Transverse colon (tissue), 4 donors: ENCODE results near the gene STARD6.

Experiments used
- CTCF ChIP-seq, 5 experiments: fragments of 200-600 bp in 3 of 5; fragments of 450-650 bp in 2 of 5; sonication (generic) in 3 of 5; IDR thresholded peaks; 1 replicate in 2 of 5; 2 replicates in 3 of 5; pipeline ENCODE4 v1.5.1; 2016 to 2017; ENCODE audit warnings: antibody characterized with exemption in 5 of 5, inconsistent platforms in 3 of 5, mild to moderate bottlenecking in 2 of 5, moderate library complexity in 1 of 5
- POLR2A ChIP-seq: fragments of 450-650 bp; IDR thresholded peaks from one replicate; pipeline ENCODE4 v1.6.1; 2016; ENCODE audit warnings: antibody characterized with exemption, mild to moderate bottlenecking, moderate library complexity
- POLR2AphosphoS5 ChIP-seq, 3 donors: sonication (generic); formaldehyde crosslinking; IDR thresholded peaks; one replicate each; pipeline ENCODE4 v1.6.1; 2016; ENCODE audit warnings: antibody characterized with exemption in 3 of 3

GRCh38 chr18:54329787-54330186 lies 27.9 kb downstream of the STARD6 start:
- TF ChIP-seq CTCF (IDR thresholded peaks at IDR 0.05) = no peak
- TF ChIP-seq POLR2AphosphoS5 (IDR thresholded peaks at IDR 0.05) = no peak
- TF ChIP-seq POLR2A = no peak
